Neural progenitor cell (in vitro differentiated cells): ENCODE measurements around the gene CA14.

ENCODE experiments used
- CTCF ChIP-seq: fragments of 200-600 bp; sonication (generic); IDR thresholded peaks from 2 replicates; pipeline ENCODE4 v1.5.1; 2017; ENCODE audit warnings: antibody characterized with exemption, mild to moderate bottlenecking
- EZH2 ChIP-seq: fragments of 200-600 bp; sonication (generic); IDR thresholded peaks from 2 replicates; pipeline ENCODE4 v1.6.1; 2017; ENCODE audit warnings: antibody characterized with exemption, mild to moderate bottlenecking, moderate library complexity
- EZH2phosphoT487 ChIP-seq: fragments of 200-600 bp; sonication (generic); IDR thresholded peaks from 2 replicates; pipeline ENCODE4 v1.6.1; 2017; ENCODE audit warnings: antibody characterized with exemption

- TF ChIP-seq CTCF, result no peak
- no peak for TF ChIP-seq EZH2
- no peak for TF ChIP-seq EZH2phosphoT487
Observed at GRCh38 chr1:150259217-150259616, 1.6 kb downstream of the CA14 start.
